ENCODE data around the gene XPO5.

DNA sequence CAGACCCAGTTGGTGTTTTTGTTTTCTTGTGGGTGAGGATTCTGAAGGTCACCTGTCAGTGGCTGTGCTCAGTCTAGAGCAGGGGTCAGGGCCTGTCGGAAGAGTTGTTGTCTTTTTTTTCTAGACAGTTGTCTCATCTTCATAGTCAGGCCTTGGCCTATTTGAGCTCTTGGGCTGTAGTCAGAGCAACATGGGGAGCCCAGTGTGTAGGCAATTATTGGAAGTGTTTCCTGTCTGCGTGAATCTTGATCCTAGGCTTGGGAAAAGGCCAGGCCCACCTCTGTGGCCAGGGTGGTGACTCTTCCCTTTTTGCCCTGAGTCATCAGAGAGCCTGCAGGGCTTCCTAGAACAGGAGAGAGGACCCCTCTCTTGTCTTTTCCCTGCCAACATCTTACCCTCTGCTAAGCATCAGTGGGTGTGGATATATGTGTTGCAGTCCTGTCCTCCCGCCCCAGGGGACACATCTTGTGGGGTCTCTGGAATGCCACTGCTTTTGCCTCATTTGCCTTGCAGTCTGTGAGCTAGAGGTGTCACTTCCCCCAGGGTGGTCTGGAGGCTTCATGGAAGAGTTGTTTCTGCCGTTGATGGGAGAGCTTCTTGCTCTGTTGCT is 87.1 kb downstream of the XPO5 start:
- no peak for TF ChIP-seq ARNT (IDR thresholded peaks at IDR 0.05)
- no peak for TF ChIP-seq POLR2A (conservative IDR thresholded peaks at IDR 0.05)
- TF ChIP-seq MXI1 (IDR thresholded peaks at IDR 0.05; ENCODE audit: low read depth, low read length) = no peak
